Ishikawa (cell line): ENCODE measurements around the gene COL6A6.

ENCODE experiments used
- CEBPB ChIP-seq: IDR thresholded peaks from 2 replicates; pipeline ENCODE4 v1.6.1; 2012
- EP300 ChIP-seq: IDR thresholded peaks from 2 replicates; pipeline ENCODE4 v1.6.1; 2012; ENCODE audit warnings: borderline replicate concordance
- FOXM1 ChIP-seq: IDR thresholded peaks from 2 replicates; pipeline ENCODE4 v1.6.1; 2012; ENCODE audit warnings: low read depth, borderline replicate concordance
- RAD21 ChIP-seq: IDR thresholded peaks from 2 replicates; pipeline ENCODE4 v1.6.1; 2012; ENCODE audit warnings: low read depth
- TAF1 ChIP-seq: IDR thresholded peaks from 2 replicates; pipeline ENCODE4 v1.6.1; 2012; ENCODE audit warnings: low read depth, mild to moderate bottlenecking
- TCF12 ChIP-seq: IDR thresholded peaks from 2 replicates; pipeline ENCODE4 v1.6.1; 2012; ENCODE audit warnings: low read depth
- TEAD4 ChIP-seq: IDR thresholded peaks from 2 replicates; pipeline ENCODE4 v1.6.1; 2012
- YY1 ChIP-seq: IDR thresholded peaks from 2 replicates; pipeline ENCODE4 v1.6.1; 2012; ENCODE audit warnings: low read depth
- TF ChIP-seq, protein P1 (sequence below): IDR thresholded peaks from 2 replicates; pipeline ENCODE4 v1.6.1; 2012; ENCODE audit warnings: low read depth, mild to moderate bottlenecking
- TF ChIP-seq, protein P2 (sequence below): IDR thresholded peaks from 2 replicates; pipeline ENCODE4 v1.6.1; 2012

DNA sequence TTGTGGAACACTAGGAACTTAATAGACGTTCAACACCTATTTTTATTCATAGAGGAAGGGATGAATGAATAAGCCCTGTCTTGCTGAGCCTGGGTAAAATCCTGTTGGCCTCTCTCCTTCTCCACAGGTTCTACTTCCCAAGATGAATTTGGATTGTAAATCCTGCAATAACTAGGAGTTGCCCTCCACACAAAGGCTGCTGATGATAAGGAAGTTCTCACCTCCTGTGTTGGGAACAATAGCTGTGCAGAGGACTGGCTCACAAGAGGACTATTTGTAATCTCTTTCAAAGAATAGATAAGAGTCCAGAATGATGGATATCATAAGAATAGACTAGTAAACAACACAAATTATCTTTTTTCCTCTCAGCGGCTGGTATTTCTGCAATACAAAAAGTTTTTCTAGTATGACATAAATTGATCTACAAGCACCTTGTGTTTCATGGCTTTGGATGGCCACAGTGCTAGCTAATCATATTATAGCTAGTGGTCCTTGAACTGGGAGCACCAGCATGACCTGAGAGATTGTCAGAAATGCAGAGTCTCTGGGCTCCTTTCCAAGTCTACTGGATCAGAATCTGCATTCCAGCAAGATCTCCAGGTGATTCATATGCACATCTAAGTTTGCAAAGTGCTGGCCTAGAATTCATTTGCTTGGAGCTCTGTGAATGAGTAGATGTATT is 28.1 kb upstream of the COL6A6 start:
- no peak for TF ChIP-seq EP300
- TF ChIP-seq TCF12, result no peak
- TF ChIP-seq YY1, result no peak
- TF ChIP-seq TAF1, result no peak
- TF ChIP-seq FOXM1, result no peak
- no peak for TF ChIP-seq RAD21
- TF ChIP-seq, protein P1, sequence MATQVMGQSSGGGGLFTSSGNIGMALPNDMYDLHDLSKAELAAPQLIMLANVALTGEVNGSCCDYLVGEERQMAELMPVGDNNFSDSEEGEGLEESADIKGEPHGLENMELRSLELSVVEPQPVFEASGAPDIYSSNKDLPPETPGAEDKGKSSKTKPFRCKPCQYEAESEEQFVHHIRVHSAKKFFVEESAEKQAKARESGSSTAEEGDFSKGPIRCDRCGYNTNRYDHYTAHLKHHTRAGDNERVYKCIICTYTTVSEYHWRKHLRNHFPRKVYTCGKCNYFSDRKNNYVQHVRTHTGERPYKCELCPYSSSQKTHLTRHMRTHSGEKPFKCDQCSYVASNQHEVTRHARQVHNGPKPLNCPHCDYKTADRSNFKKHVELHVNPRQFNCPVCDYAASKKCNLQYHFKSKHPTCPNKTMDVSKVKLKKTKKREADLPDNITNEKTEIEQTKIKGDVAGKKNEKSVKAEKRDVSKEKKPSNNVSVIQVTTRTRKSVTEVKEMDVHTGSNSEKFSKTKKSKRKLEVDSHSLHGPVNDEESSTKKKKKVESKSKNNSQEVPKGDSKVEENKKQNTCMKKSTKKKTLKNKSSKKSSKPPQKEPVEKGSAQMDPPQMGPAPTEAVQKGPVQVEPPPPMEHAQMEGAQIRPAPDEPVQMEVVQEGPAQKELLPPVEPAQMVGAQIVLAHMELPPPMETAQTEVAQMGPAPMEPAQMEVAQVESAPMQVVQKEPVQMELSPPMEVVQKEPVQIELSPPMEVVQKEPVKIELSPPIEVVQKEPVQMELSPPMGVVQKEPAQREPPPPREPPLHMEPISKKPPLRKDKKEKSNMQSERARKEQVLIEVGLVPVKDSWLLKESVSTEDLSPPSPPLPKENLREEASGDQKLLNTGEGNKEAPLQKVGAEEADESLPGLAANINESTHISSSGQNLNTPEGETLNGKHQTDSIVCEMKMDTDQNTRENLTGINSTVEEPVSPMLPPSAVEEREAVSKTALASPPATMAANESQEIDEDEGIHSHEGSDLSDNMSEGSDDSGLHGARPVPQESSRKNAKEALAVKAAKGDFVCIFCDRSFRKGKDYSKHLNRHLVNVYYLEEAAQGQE, result no peak
- TF ChIP-seq TEAD4, result no peak
- TF ChIP-seq CEBPB, result no peak
- TF ChIP-seq, protein P2, sequence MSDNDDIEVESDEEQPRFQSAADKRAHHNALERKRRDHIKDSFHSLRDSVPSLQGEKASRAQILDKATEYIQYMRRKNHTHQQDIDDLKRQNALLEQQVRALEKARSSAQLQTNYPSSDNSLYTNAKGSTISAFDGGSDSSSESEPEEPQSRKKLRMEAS, result no peak
